H9 (cell line): ENCODE measurements around the gene C11orf71. TPM values are rescaled to one million over a fixed set of nuclear protein-coding genes. Genes with fewer than 3 reads are reported as not detected.

ENCODE experiments used
- DNase-seq: peaks from one replicate; pipeline ENCODE4 v3.0.0-alpha.2; 2017
- H2AFZ ChIP-seq: one replicate; pipeline ENCODE4 v1.6.1; 2013; ENCODE audit warnings: mild to moderate bottlenecking, low read length, control low read depth, moderate library complexity
- H2AK5ac ChIP-seq: 2 replicates; pipeline ENCODE4 v1.6.1; 2013; ENCODE audit warnings: low read length, control low read depth, mixed read lengths; ENCODE audit not compliant: insufficient read length
- H2BK120ac ChIP-seq: one replicate; pipeline ENCODE4 v1.6.1; 2013; ENCODE audit warnings: low read depth, mild to moderate bottlenecking, low read length, control low read depth, inconsistent platforms; ENCODE audit not compliant: poor library complexity, severe bottlenecking
- H2BK12ac ChIP-seq: 2 replicates; pipeline ENCODE4 v1.6.1; 2013; ENCODE audit warnings: low read length, control low read depth, mixed read lengths, low read depth; ENCODE audit not compliant: insufficient read length
- H2BK15ac ChIP-seq: 2 replicates; pipeline ENCODE4 v1.6.1; 2013; ENCODE audit warnings: low read depth, low read length, control low read depth
- H2BK20ac ChIP-seq: one replicate; pipeline ENCODE4 v1.6.1; 2013; ENCODE audit warnings: low read depth, mild to moderate bottlenecking, low read length, control low read depth, inconsistent platforms; ENCODE audit not compliant: poor library complexity, severe bottlenecking
- H2BK5ac ChIP-seq: 2 replicates; pipeline ENCODE4 v1.6.1; 2013; ENCODE audit warnings: low read length, control low read depth, mixed read lengths; ENCODE audit not compliant: insufficient read length
- H3K14ac ChIP-seq: 2 replicates; pipeline ENCODE4 v1.6.1; 2013; ENCODE audit warnings: low read length, control low read depth; ENCODE audit not compliant: insufficient read depth
- H3K18ac ChIP-seq: 2 replicates; pipeline ENCODE4 v1.6.1; 2013; ENCODE audit warnings: low read depth, mild to moderate bottlenecking, mixed read lengths, low read length, control low read depth; ENCODE audit not compliant: insufficient read length
- H3K23ac ChIP-seq: 2 replicates; pipeline ENCODE4 v1.6.1; 2013; ENCODE audit warnings: low read length, control low read depth, mixed read lengths, low read depth; ENCODE audit not compliant: insufficient read length
- H3K23me2 ChIP-seq: 2 replicates; pipeline ENCODE4 v1.6.1; 2013; ENCODE audit warnings: low read depth, mild to moderate bottlenecking, mixed read lengths, low read length, control low read depth; ENCODE audit not compliant: insufficient read length, poor library complexity, severe bottlenecking
- H3K27ac ChIP-seq: 2 replicates; pipeline ENCODE4 v1.5.1; 2013; ENCODE audit warnings: low read length, control low read depth, mixed read lengths, low read depth; ENCODE audit not compliant: insufficient read length
- H3K27me3 ChIP-seq: 2 replicates; pipeline ENCODE4 v1.6.1; 2013; ENCODE audit warnings: low read length, control low read depth, inconsistent platforms; ENCODE audit not compliant: insufficient read depth
- H3K4ac ChIP-seq: 2 replicates; pipeline ENCODE4 v1.6.1; 2013; ENCODE audit warnings: low read depth, mild to moderate bottlenecking, control low read depth, inconsistent platforms, low read length, moderate library complexity
- H3K4me1 ChIP-seq: 2 replicates; pipeline ENCODE4 v1.6.1; 2013; ENCODE audit warnings: low read length, control low read depth, inconsistent platforms; ENCODE audit not compliant: insufficient read depth
- H3K4me2 ChIP-seq: 2 replicates; pipeline ENCODE4 v1.6.1; 2013; ENCODE audit warnings: low read length, control low read depth, mixed read lengths; ENCODE audit not compliant: insufficient read length, insufficient read depth
- H3K56ac ChIP-seq: 2 replicates; pipeline ENCODE4 v1.6.1; 2013; ENCODE audit warnings: low read depth, mild to moderate bottlenecking, mixed read lengths, low read length, control low read depth; ENCODE audit not compliant: insufficient read length
- H3K79me1 ChIP-seq: 2 replicates; pipeline ENCODE4 v1.6.1; 2013; ENCODE audit warnings: low read depth, mild to moderate bottlenecking, moderate library complexity, low read length, control low read depth, inconsistent platforms; ENCODE audit not compliant: insufficient read depth, poor library complexity, severe bottlenecking
- H3K79me2 ChIP-seq: 2 replicates; pipeline ENCODE4 v1.6.1; 2013; ENCODE audit warnings: low read length, control low read depth, inconsistent platforms; ENCODE audit not compliant: insufficient read depth
- H3K9ac ChIP-seq: 2 replicates; pipeline ENCODE4 v1.6.1; 2013; ENCODE audit warnings: low read length, control low read depth, mixed read lengths; ENCODE audit not compliant: insufficient read length; ENCODE audit errors: extremely low read depth
- H3K9me3 ChIP-seq: one replicate; pipeline ENCODE4 v1.6.1; 2013; ENCODE audit warnings: low read depth, low read length, inconsistent platforms; ENCODE audit not compliant: control insufficient read depth
- H3T11ph ChIP-seq: one replicate; pipeline ENCODE4 v1.6.1; 2013; ENCODE audit warnings: mild to moderate bottlenecking, low read length, control low read depth, inconsistent platforms
- H4K20me1 ChIP-seq: one replicate; pipeline ENCODE4 v1.6.1; 2013; ENCODE audit not compliant: control insufficient read depth, insufficient read length, insufficient read depth
- H4K5ac ChIP-seq: 2 replicates; pipeline ENCODE4 v1.6.1; 2013; ENCODE audit warnings: low read depth, mild to moderate bottlenecking, mixed read lengths, low read length, control low read depth; ENCODE audit not compliant: insufficient read length
- H4K8ac ChIP-seq: replicated peaks from 2 replicates; pipeline ENCODE4 v1.6.1; 2013; ENCODE audit warnings: low read length, control low read depth, mixed read lengths, low read depth; ENCODE audit not compliant: insufficient read length
- H4K91ac ChIP-seq: 2 replicates; pipeline ENCODE4 v1.6.1; 2013; ENCODE audit warnings: low read depth, mild to moderate bottlenecking, moderate library complexity, mixed read lengths, low read length, control low read depth; ENCODE audit not compliant: insufficient read length
- H3K27ac Mint-ChIP-seq, 3 experiments: 2 replicates in 2 of 3; 3 replicates in 1 of 3; pipeline ENCODE4 v1.8.0; 2020 to 2021; ENCODE audit warnings: mixed read lengths in 3 of 3, mild to moderate bottlenecking in 1 of 3, moderate library complexity in 1 of 3
- H3K27me3 Mint-ChIP-seq: 2 replicates; pipeline ENCODE4 v1.8.0; 2021; ENCODE audit warnings: low read depth, mild to moderate bottlenecking, moderate library complexity, mixed read lengths
- H3K36me3 Mint-ChIP-seq, 3 experiments: 2 replicates in 2 of 3; 3 replicates in 1 of 3; pipeline ENCODE4 v1.8.0; 2020 to 2021; ENCODE audit warnings: low read depth in 3 of 3, mixed read lengths in 3 of 3; ENCODE audit not compliant: insufficient read depth in 1 of 3
- H3K4me1 Mint-ChIP-seq, 2 experiments: 2 replicates each; pipeline ENCODE4 v1.8.0; 2020; ENCODE audit warnings: mixed read lengths in 2 of 2
- H3K4me3 Mint-ChIP-seq, 2 experiments: 2 replicates in 1 of 2; 3 replicates in 1 of 2; pipeline ENCODE4 v1.8.0; 2020 to 2021; ENCODE audit warnings: mild to moderate bottlenecking in 2 of 2, mixed read lengths in 2 of 2, moderate library complexity in 1 of 2
- H3K9me3 Mint-ChIP-seq, 2 experiments: 2 replicates in 1 of 2; 3 replicates in 1 of 2; pipeline ENCODE4 v1.8.0; 2020; ENCODE audit warnings: mild to moderate bottlenecking in 2 of 2, mixed read lengths in 2 of 2, moderate library complexity in 1 of 2
- CTCF ChIP-seq: fragments of 200-600 bp; sonication (generic); conservative IDR thresholded peaks from 3 replicates; pipeline ENCODE4 v1.8.0; 2021; ENCODE audit warnings: antibody characterized with exemption, mild to moderate bottlenecking
- total RNA-seq: library from RNA; stranded (reverse); gene quantifications from 2 replicates; pipeline ENCODE4 v1.2.1, GENCODE V29; 2021

The C11orf71 gene
- total RNA-seq, 1 experiment from 2014 or later, result 3.5 TPM

- Mint-ChIP-seq H3K36me3 (peaks cover 6 to 21% (median 18%) of the 10 kb centered on the region in 3 experiments), H3K27ac (peak overlapping the region in 1 of 3 experiments; percentile 78; a peak in 1 of 7 replicates), H3K27me3 (no peaks in the 10 kb centered on the region), H3K4me3 (no peak overlapping the region), H3K9me3 (no peaks in the 10 kb centered on the region), H3K4me1 (peaks cover 8 to 10% of the 10 kb centered on the region in 2 experiments)
- Histone ChIP-seq H2AFZ (no peak overlapping the region), H3K79me2 (no peaks in the 10 kb centered on the region), H2BK20ac (no peak overlapping the region), H3K18ac (no peak overlapping the region), H3K9me3 (no peaks in the 10 kb centered on the region), H3K27me3 (no peaks in the 10 kb centered on the region), H2BK15ac (0 out of 2 replicates have a peak overlapping the region, but pooled peaks have one; percentile 28), H3T11ph (no peak overlapping the region), H3K9ac (no peak overlapping the region), H3K79me1 (no peaks in the 10 kb centered on the region), H2AK5ac (no peak overlapping the region), H2BK12ac (no peak overlapping the region), H4K8ac (no peak overlapping the region), H3K23ac (no peak overlapping the region), H3K23me2 (no peaks in the 10 kb centered on the region), H2BK5ac (no peak overlapping the region), H3K4me1 (peaks cover 2% of the 10 kb centered on the region; the same call in 1 of the 2 replicates), H4K5ac (no peak overlapping the region), H4K91ac (no peak overlapping the region), H3K27ac (no peak overlapping the region), H3K4me2 (no peak overlapping the region), H3K56ac (no peak overlapping the region), H4K20me1 (no peaks in the 10 kb centered on the region), H3K4ac (no peak overlapping the region), H2BK120ac (no peak overlapping the region), H3K14ac (no peak overlapping the region)
- no peak for DNase-seq
- no peak for TF ChIP-seq CTCF
Observed at GRCh38 chr11:114416441-114416961, 16.2 kb upstream of the C11orf71 start.
